ENCODE data around the gene C2orf76. TPM values are rescaled to one million over a fixed set of nuclear protein-coding genes. Genes with fewer than 3 reads are reported as not detected.

C2orf76 gene
- total RNA-seq, 1 donor from 2014 or later: 13.4 TPM

Other genes with a start within 250 kb of the C2orf76 start
- gene C1QL2, start 208.1 kb downstream of the C2orf76 start, total RNA-seq: not detected in 2 replicates
- 17.4 and 23.8 TPM in 2 replicates for gene STEAP3, start 143.0 kb downstream of the C2orf76 start, total RNA-seq
- gene DBI, start 143 bp upstream of the C2orf76 start, total RNA-seq: 162 and 202 TPM in 2 replicates
- 2.2 and 5.5 TPM in 2 replicates for gene TMEM37, start 65.0 kb upstream of the C2orf76 start, total RNA-seq
- gene SCTR, start 157.6 kb upstream of the C2orf76 start, total RNA-seq: not detected in 2 replicates
- gene CFAP221, start 177.6 kb upstream of the C2orf76 start, total RNA-seq: 1.1 and 3.1 TPM in 2 replicates

Data from glomerular endothelial cell (primary cell).